HepG2 (cell line): Measurements from ENCODE around the gene SCG2. TPM values are rescaled to one million over a fixed set of nuclear protein-coding genes. Genes with fewer than 3 reads are reported as not detected.

Experiments
- ATAC-seq: fragments of 200-7000 bp; cut with Tn5 transposase; 3 replicates; pipeline ENCODE4 v1.9.1; 2020; ENCODE audit warnings: mild to moderate bottlenecking, moderate library complexity
- BruUV-seq: library from RNA; stranded (reverse); fragments of 400-500 nt; replicated peaks from 2 replicates; lab custom pipeline; 2021; lab: Mats Ljungman, UMichigan
- CTCF ChIA-PET: fragments of 300-600 bp; formaldehyde crosslinking; extraction: SDS; loops from one replicate; lab custom pipeline; 2021; ENCODE audit warnings: low total read pairs, inconsistent platforms, low intra/inter-chr PET ratio; lab: Yijun Ruan, JAX
- POLR2A ChIA-PET: fragments of 350-600 bp; sonication (Branson Sonifier 250); formaldehyde crosslinking; loops from one replicate; lab custom pipeline; 2020; ENCODE audit warnings: antibody characterized with exemption, inconsistent platforms; lab: Yijun Ruan, JAX
- DNase-seq: peaks from one replicate; pipeline ENCODE4 v3.0.0-alpha.2; 2015; ENCODE audit warnings: low spot score
- FAIRE-seq: peaks from 3 replicates; lab custom pipeline; 2011; peaks lifted over from hg19 to GRCh38; lab: Jason Lieb, UNC
- H2AFZ ChIP-seq: one replicate; pipeline ENCODE4 v1.6.1; 2011; ENCODE audit warnings: low read length, inconsistent platforms
- H3K27ac ChIP-seq: fragments of 300-600 bp; 3 replicates; pipeline ENCODE4 v1.8.0; 2011; ENCODE audit warnings: mixed run types, mild to moderate bottlenecking, mixed read lengths, low read length, inconsistent platforms; ENCODE audit not compliant: insufficient read depth; ENCODE audit errors: extremely low read length
- H3K27me3 ChIP-seq, 2 experiments: fragments of 200-600 bp in 1 of 2; 2 replicates in 1 of 2; 3 replicates in 1 of 2; pipeline versions ENCODE4 v1.6.0 to v1.8.0; 2011; ENCODE audit warnings: low read length in 2 of 2, mild to moderate bottlenecking in 2 of 2, moderate library complexity in 2 of 2, inconsistent platforms in 1 of 2; ENCODE audit not compliant: insufficient read depth in 2 of 2, control insufficient read depth in 1 of 2
- H3K36me3 ChIP-seq, 2 experiments: fragments of 200-600 bp in 1 of 2; replicated peaks in 1 of 2; 2 replicates in 1 of 2; 3 replicates in 1 of 2; pipeline versions ENCODE4 v1.5.1 to v1.8.0; 2011; ENCODE audit warnings: low read length in 2 of 2, inconsistent platforms in 1 of 2; ENCODE audit not compliant: insufficient read depth in 2 of 2, control insufficient read depth in 1 of 2
- H3K4me1 ChIP-seq: 2 replicates; pipeline ENCODE4 v1.5.1; 2012; ENCODE audit warnings: low read length, inconsistent platforms; ENCODE audit not compliant: insufficient read depth
- H3K4me2 ChIP-seq: 2 replicates; pipeline ENCODE4 v1.6.0; 2011; ENCODE audit warnings: low read depth, low read length, inconsistent platforms
- H3K4me3 ChIP-seq, 3 experiments: fragments of 200-600 bp in 1 of 3; sonication (generic), shearing (Covaris generic) in 1 of 3; replicated peaks in 1 of 3; 2 replicates each; pipeline ENCODE4 v1.5.1; 2011 to 2016; ENCODE audit warnings: low read length in 3 of 3, inconsistent platforms in 2 of 3, low read depth in 2 of 3, mild to moderate bottlenecking in 2 of 3, control low read depth in 1 of 3, mixed read lengths in 1 of 3; ENCODE audit not compliant: insufficient read depth in 1 of 3
- H3K79me2 ChIP-seq: one replicate; pipeline ENCODE4 v1.6.1; 2011; ENCODE audit warnings: low read length, inconsistent platforms; ENCODE audit not compliant: insufficient read depth
- H3K9ac ChIP-seq: 2 replicates; pipeline ENCODE4 v1.6.0; 2011; ENCODE audit warnings: mild to moderate bottlenecking, low read depth, low read length, inconsistent platforms; ENCODE audit not compliant: insufficient read depth
- H3K9me3 ChIP-seq: 2 replicates; pipeline ENCODE4 v1.5.1; 2012; ENCODE audit warnings: mild to moderate bottlenecking, low read length
- H4K20me1 ChIP-seq: 2 replicates; pipeline ENCODE4 v1.6.0; 2011; ENCODE audit warnings: inconsistent platforms, mild to moderate bottlenecking, low read length, moderate library complexity; ENCODE audit not compliant: insufficient read depth
- AGO2 ChIP-seq: fragments of 200-400 bp; formaldehyde crosslinking; optimal IDR thresholded peaks from 2 replicates; pipeline ENCODE3; 2017; ENCODE audit warnings: mild to moderate bottlenecking, low read depth, low read length, moderate library complexity
- FLYWCH1 ChIP-seq: sonication (generic); formaldehyde crosslinking; IDR thresholded peaks from 2 replicates; pipeline ENCODE4 v1.8.1; 2023; ENCODE audit warnings: mild to moderate bottlenecking, missing genetic modification reagents
- HDAC2 ChIP-seq: sonication (generic); formaldehyde crosslinking; IDR thresholded peaks from 2 replicates; pipeline ENCODE4 v1.4.0; 2020; ENCODE audit warnings: missing genetic modification reagents
- HNRNPH1 ChIP-seq: fragments of 200-400 bp; formaldehyde crosslinking; optimal IDR thresholded peaks from 2 replicates; pipeline ENCODE3; 2017; ENCODE audit warnings: mild to moderate bottlenecking, low read depth, low read length
- HOXA9 ChIP-seq: sonication (generic); formaldehyde crosslinking; IDR thresholded peaks from 2 replicates; pipeline ENCODE4 v1.8.1; 2022; ENCODE audit warnings: missing genetic modification reagents, mild to moderate bottlenecking, moderate library complexity, borderline replicate concordance
- MEIS1 ChIP-seq: sonication (generic); formaldehyde crosslinking; IDR thresholded peaks from 2 replicates; pipeline ENCODE4 v1.9.0; 2021; ENCODE audit warnings: mild to moderate bottlenecking, missing genetic modification reagents, moderate library complexity, borderline replicate concordance
- NFKBIZ ChIP-seq: IDR thresholded peaks from 2 replicates; pipeline ENCODE4 v1.6.1; 2018; ENCODE audit warnings: missing genetic modification reagents, missing compliant biosample characterization
- SMARCE1 ChIP-seq: fragments of 450-650 bp; IDR thresholded peaks from 2 replicates; pipeline ENCODE4 v1.6.1; 2017; ENCODE audit warnings: borderline replicate concordance
- SNAPC2 ChIP-seq: sonication (generic); formaldehyde crosslinking; IDR thresholded peaks from 2 replicates; pipeline ENCODE4 v1.8.1; 2022; ENCODE audit warnings: mild to moderate bottlenecking, missing genetic modification reagents
- SP5 ChIP-seq: IDR thresholded peaks from 2 replicates; pipeline ENCODE4 v1.6.1; 2016; ENCODE audit warnings: low read depth, borderline replicate concordance
- ZFP90 ChIP-seq: sonication (generic); formaldehyde crosslinking; IDR thresholded peaks from 2 replicates; pipeline ENCODE4 v1.8.0; 2022; ENCODE audit warnings: missing genetic modification reagents, mild to moderate bottlenecking, inconsistent platforms, borderline replicate concordance
- ZNF574 ChIP-seq: sonication (generic); formaldehyde crosslinking; IDR thresholded peaks from 2 replicates; pipeline ENCODE4 v1.4.0; 2020; ENCODE audit warnings: missing genetic modification reagents
- ZNF616 ChIP-seq: sonication (generic); formaldehyde crosslinking; IDR thresholded peaks from 2 replicates; pipeline ENCODE4 v1.5.0; 2020; ENCODE audit warnings: low read depth, mild to moderate bottlenecking, missing genetic modification reagents
- WGBS: methylation state at CpG from one replicate; pipeline ENCODE4 v1.1.6; 2017; ENCODE audit warnings: low lambda C conversion rate; 5-methylcytosine and 5-hydroxymethylcytosine counted together
- in situ Hi-C: cut with HindIII; loops from 2 replicates; pipeline ENCODE4 v1.10.0; 2017; ENCODE audit warnings: low pct_unique_long_range_greater_than_20kb; ENCODE audit not compliant: extremely low pct_ligation_motif_present
- intact Hi-C: fragments of 100-400 bp; cut with micrococcal nuclease; formaldehyde crosslinking; loops from one replicate; pipeline ENCODE4 v1.10.0; 2022; ENCODE audit not compliant: unreplicated experiment
- polyA plus RNA-seq, 8 experiments: library from polyadenylated mRNA; depleted of rRNA in 3 of 8; stranded (reverse) in 7 of 8; unstranded in 1 of 8; fragments of >200 nt; fragmentation: Illumina TruSeq in 4 of 8; extraction: Trizol in 4 of 8; gene quantifications; 2 replicates each; pipeline versions ENCODE4 v1.2.1 to v1.2.3, GENCODE V29; 2011 to 2016; ENCODE audit warnings: low read depth in 4 of 8, missing spikeins in 1 of 8, mixed read lengths in 1 of 8; ENCODE audit not compliant: insufficient read depth in 1 of 8
- total RNA-seq, 5 experiments: library from RNA; depleted of rRNA; stranded (reverse); fragments of >200 nt; fragmentation: Illumina TruSeq; extraction: Trizol; gene quantifications; 2 replicates each; pipeline ENCODE4 v1.2.3, GENCODE V29; 2016; ENCODE audit warnings: low read depth in 1 of 5

Gene SCG2
- total and polyA plus RNA-seq, 2 of the 13 experiments (the other 11 are each of a cell fraction or from before 2014, with no cell fraction given), result not detected

GRCh38 chr2:223604231-223604630, 2.1 kb upstream of the SCG2 start (continued):
- TF ChIP-seq SP5 (CRISPR knock-in tag), result no peak
- TF ChIP-seq, all 625 proteins: peak for 0

GRCh38 chr2:223602972-223603371, 811 bp upstream of the SCG2 start:
- H3K4me1 ChIP-seq, result no peaks in the 10 kb centered on the region
- H3K4me3 ChIP-seq, result no peak overlapping the region
- ATAC-seq (no peak), DNase-seq (no peak)
- no peaks in the 10 kb centered on the region for H3K36me3 ChIP-seq
- H3K9me3 ChIP-seq, result no peaks in the 10 kb centered on the region
- no TSS peak for BruUV-seq
- intact Hi-C loops, result loop anchor here (1.0 kb wide), 1 partner anchor 144 kb away; no protein-coding TSS in a partner anchor
- TF ChIP-seq AGO2 (no peak), HOXA9 (CRISPR knock-in tag) (no peak), SP5 (CRISPR knock-in tag) (no peak), FLYWCH1 (CRISPR knock-in tag) (no peak), SMARCE1 (no peak), HNRNPH1 (no peak), ZNF616 (CRISPR knock-in tag) (no peak), NFKBIZ (no peak), HDAC2 (no peak), SNAPC2 (CRISPR knock-in tag) (no peak), ZFP90 (CRISPR knock-in tag) (no peak), MEIS1 (CRISPR knock-in tag) (no peak), ZNF574 (CRISPR knock-in tag) (no peak)
- TF ChIP-seq, all 625 proteins: peak for 0
- in situ Hi-C loops, result no loop called here
- Histone ChIP-seq H3K79me2 (no peaks in the 10 kb centered on the region), H3K27me3 (peaks cover 0 to 3% of the 10 kb centered on the region in 2 experiments; a peak in 1 of 5 replicates), H3K4me2 (no peak overlapping the region), H3K9ac (no peak overlapping the region), H2AFZ (no peak overlapping the region), H3K27ac (no peak overlapping the region), H4K20me1 (no peaks in the 10 kb centered on the region)
- POLR2A ChIA-PET, result no interaction called here
- no peak for FAIRE-seq
- CTCF ChIA-PET, result no interaction called here
- WGBS, result 32% methylated on average over 2 of the region's 2 CpGs
